Endodermal cell (in vitro differentiated cells): ENCODE measurements around the gene CEP164. TPM values are rescaled to one million over a fixed set of nuclear protein-coding genes. Genes with fewer than 3 reads are reported as not detected.

ENCODE experiments used
- DNase-seq: peaks from one replicate; pipeline ENCODE4 v3.0.0-alpha.2; 2017
- H3K27ac ChIP-seq: 2 replicates; pipeline ENCODE4 v1.5.1; 2013; ENCODE audit warnings: mild to moderate bottlenecking, low read depth, low read length, moderate library complexity
- H3K27me3 ChIP-seq: 2 replicates; pipeline ENCODE4 v1.6.1; 2013; ENCODE audit warnings: mild to moderate bottlenecking, low read length, moderate library complexity; ENCODE audit not compliant: insufficient read depth, control insufficient read depth, poor library complexity, severe bottlenecking
- H3K36me3 ChIP-seq: 2 replicates; pipeline ENCODE4 v1.7.0; 2013; ENCODE audit warnings: mild to moderate bottlenecking, low read length, moderate library complexity; ENCODE audit not compliant: control insufficient read depth, insufficient read depth
- H3K4me1 ChIP-seq: one replicate; pipeline ENCODE4 v1.7.0; 2013; ENCODE audit warnings: low read length; ENCODE audit not compliant: control insufficient read depth, insufficient read depth
- H3K4me3 ChIP-seq: 2 replicates; pipeline ENCODE4 v1.5.1; 2013; ENCODE audit warnings: mild to moderate bottlenecking, low read length, moderate library complexity
- H3K9ac ChIP-seq: 2 replicates; pipeline ENCODE4 v1.6.1; 2013; ENCODE audit warnings: mild to moderate bottlenecking, low read length, moderate library complexity; ENCODE audit not compliant: poor library complexity, severe bottlenecking; ENCODE audit errors: extremely low read depth
- H3K9me3 ChIP-seq: 2 replicates; pipeline ENCODE4 v1.6.1; 2013; ENCODE audit warnings: mild to moderate bottlenecking, low read length, moderate library complexity; ENCODE audit not compliant: control insufficient read depth
- H3K27ac Mint-ChIP-seq: 2 replicates; pipeline ENCODE4 v1.8.0; 2020; ENCODE audit warnings: mixed read lengths
- H3K27me3 Mint-ChIP-seq: 2 replicates; pipeline ENCODE4 v1.8.0; 2021; ENCODE audit warnings: mild to moderate bottlenecking, mixed read lengths; ENCODE audit not compliant: insufficient read depth
- H3K36me3 Mint-ChIP-seq: 2 replicates; pipeline ENCODE4 v1.8.0; 2020; ENCODE audit warnings: low read depth, mixed read lengths
- H3K4me1 Mint-ChIP-seq: 2 replicates; pipeline ENCODE4 v1.8.0; 2020; ENCODE audit warnings: mixed read lengths
- H3K4me3 Mint-ChIP-seq: 2 replicates; pipeline ENCODE4 v1.8.0; 2020; ENCODE audit warnings: mild to moderate bottlenecking, moderate library complexity, mixed read lengths
- H3K9me3 Mint-ChIP-seq: 2 replicates; pipeline ENCODE4 v1.8.0; 2020; ENCODE audit warnings: mild to moderate bottlenecking, mixed read lengths
- WGBS, 2 experiments: methylation state at CpG; one replicate each; pipeline versions ENCODE4 v1.1.5 to v1.1.7; 2013; ENCODE audit warnings: missing lambda C conversion rate in 2 of 2, mixed read lengths in 1 of 2; ENCODE audit not compliant: insufficient coverage in 1 of 2, insufficient read length in 1 of 2; 5-methylcytosine and 5-hydroxymethylcytosine counted together
- total RNA-seq, 2 donors: library from RNA; stranded (reverse); fragmentation: NEBNext Ultra II Directional in 1 of 2; extraction: Animal tissue kit (Norgen Biotek cat#: 25700) in 1 of 2; gene quantifications; 2 replicates in 1 of 2; 3 replicates in 1 of 2; pipeline ENCODE4 v1.2.1, GENCODE V29; 2021
- TF ChIP-seq, protein P1 (sequence below): fragments of 200-600 bp; sonication (generic); conservative IDR thresholded peaks from 2 replicates; pipeline ENCODE4 v1.5.0; 2021; ENCODE audit warnings: antibody characterized with exemption, mild to moderate bottlenecking

CEP164 gene
- total RNA-seq, 2 donors from 2014 or later, result 32.7 to 33.6 TPM

DNA sequence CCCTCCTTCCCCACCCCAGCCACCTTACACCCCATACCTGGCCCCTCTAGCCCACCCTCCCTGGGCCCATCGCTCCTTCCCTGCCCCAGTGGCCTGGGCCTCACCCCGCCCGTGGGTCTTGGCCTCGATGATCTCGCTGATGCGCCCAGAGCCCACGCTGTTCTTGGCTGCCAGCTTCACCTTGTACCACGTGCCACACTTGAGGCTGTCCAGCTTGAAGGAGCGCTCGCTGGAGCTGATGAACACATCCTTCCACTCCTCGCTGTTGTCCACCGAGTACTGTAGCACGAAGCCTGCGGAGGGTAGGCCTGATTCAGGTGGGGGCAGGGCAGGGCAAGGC lies 110.1 kb downstream of the CEP164 start:
- Histone ChIP-seq H3K27me3 (peaks cover 12% of the 10 kb centered on the region), H3K36me3 (no peaks in the 10 kb centered on the region), H3K9ac (no peak overlapping the region), H3K4me1 (no peaks in the 10 kb centered on the region), H3K9me3 (no peaks in the 10 kb centered on the region), H3K4me3 (no peak overlapping the region), H3K27ac (no peak overlapping the region)
- no peak overlapping the region for H3K4me3 Mint-ChIP-seq
- TF ChIP-seq, protein P1, sequence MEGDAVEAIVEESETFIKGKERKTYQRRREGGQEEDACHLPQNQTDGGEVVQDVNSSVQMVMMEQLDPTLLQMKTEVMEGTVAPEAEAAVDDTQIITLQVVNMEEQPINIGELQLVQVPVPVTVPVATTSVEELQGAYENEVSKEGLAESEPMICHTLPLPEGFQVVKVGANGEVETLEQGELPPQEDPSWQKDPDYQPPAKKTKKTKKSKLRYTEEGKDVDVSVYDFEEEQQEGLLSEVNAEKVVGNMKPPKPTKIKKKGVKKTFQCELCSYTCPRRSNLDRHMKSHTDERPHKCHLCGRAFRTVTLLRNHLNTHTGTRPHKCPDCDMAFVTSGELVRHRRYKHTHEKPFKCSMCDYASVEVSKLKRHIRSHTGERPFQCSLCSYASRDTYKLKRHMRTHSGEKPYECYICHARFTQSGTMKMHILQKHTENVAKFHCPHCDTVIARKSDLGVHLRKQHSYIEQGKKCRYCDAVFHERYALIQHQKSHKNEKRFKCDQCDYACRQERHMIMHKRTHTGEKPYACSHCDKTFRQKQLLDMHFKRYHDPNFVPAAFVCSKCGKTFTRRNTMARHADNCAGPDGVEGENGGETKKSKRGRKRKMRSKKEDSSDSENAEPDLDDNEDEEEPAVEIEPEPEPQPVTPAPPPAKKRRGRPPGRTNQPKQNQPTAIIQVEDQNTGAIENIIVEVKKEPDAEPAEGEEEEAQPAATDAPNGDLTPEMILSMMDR, result no peak
- H3K27me3 Mint-ChIP-seq, result peaks cover 23% of the 10 kb centered on the region
- no peaks in the 10 kb centered on the region for H3K36me3 Mint-ChIP-seq
- no peak for DNase-seq
- no peak overlapping the region for H3K27ac Mint-ChIP-seq
- WGBS, 2 experiments, result 90 to 92% methylated on average over 13 to 14 of the region's 14 CpGs
- no peaks in the 10 kb centered on the region for H3K9me3 Mint-ChIP-seq
- peaks cover 2% of the 10 kb centered on the region for H3K4me1 Mint-ChIP-seq

DNA sequence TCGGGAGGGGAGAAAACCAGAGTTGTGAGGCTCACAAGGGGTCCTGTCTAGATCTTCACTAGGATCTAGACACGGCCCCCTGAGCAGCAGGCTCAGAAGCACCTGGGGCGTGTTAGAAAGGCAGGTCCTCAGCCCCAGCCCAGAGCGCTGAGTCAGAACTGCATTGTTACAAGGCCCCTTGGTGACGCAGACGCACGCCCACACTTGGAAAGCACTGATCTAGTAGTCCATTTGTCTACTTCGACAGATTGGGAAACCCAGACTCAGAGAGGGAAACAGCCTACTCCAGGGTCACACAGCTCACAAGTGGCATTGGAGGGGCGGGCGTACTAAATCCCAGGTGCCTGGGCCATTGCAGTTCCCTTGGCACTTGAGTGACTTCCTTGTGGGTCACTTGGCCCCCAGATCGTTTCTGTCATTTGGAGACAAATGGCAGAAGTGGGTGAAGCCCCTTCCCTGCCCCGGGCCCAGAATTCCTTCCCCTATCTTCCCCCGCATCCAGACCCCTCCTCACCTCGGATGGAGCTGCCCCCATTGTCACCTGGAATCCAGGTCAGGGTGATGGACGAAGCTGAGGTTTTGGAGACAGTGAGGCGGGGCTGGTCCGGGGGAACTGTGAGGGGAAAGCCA lies 110.8 kb downstream of the CEP164 start:
- no peak overlapping the region for H3K4me3 Mint-ChIP-seq
- H3K9me3 Mint-ChIP-seq, result no peaks in the 10 kb centered on the region
- H3K4me1 ChIP-seq, result peaks cover 3% of the 10 kb centered on the region
- no peaks in the 10 kb centered on the region for H3K36me3 ChIP-seq
- no peak overlapping the region for H3K27ac Mint-ChIP-seq
- no peak overlapping the region for H3K9ac ChIP-seq
- no peaks in the 10 kb centered on the region for H3K9me3 ChIP-seq
- no peak overlapping the region for H3K4me3 ChIP-seq
- TF ChIP-seq, protein P1, result no peak
- H3K36me3 Mint-ChIP-seq, result no peaks in the 10 kb centered on the region
- H3K27me3 Mint-ChIP-seq, result peaks cover 20% of the 10 kb centered on the region
- peaks cover 2% of the 10 kb centered on the region for H3K4me1 Mint-ChIP-seq
- peaks cover 19% of the 10 kb centered on the region for H3K27me3 ChIP-seq
- H3K27ac ChIP-seq, result no peak overlapping the region
- no peak for DNase-seq
- 90 to 91% methylated on average over 9 to 16 of the region's 17 CpGs for WGBS, 2 experiments

GRCh38 chr11:117439256-117439655 lies 111.6 kb downstream of the CEP164 start:
- no peaks in the 10 kb centered on the region for H3K36me3 Mint-ChIP-seq
- 91 to 95% methylated on average over 7 to 13 of the region's 13 CpGs for WGBS, 2 experiments
- H3K9ac ChIP-seq, result no peak overlapping the region
- no peak overlapping the region for H3K4me3 Mint-ChIP-seq
- no peak overlapping the region for H3K27ac ChIP-seq
- H3K27me3 ChIP-seq, result peaks cover 24% of the 10 kb centered on the region
- peaks cover 9% of the 10 kb centered on the region for H3K4me1 ChIP-seq
- H3K27ac Mint-ChIP-seq, result no peak overlapping the region
- no peak for DNase-seq
- no peak overlapping the region for H3K4me3 ChIP-seq
- H3K9me3 Mint-ChIP-seq, result no peaks in the 10 kb centered on the region
- TF ChIP-seq, protein P1, result no peak
- H3K9me3 ChIP-seq, result no peaks in the 10 kb centered on the region
- H3K27me3 Mint-ChIP-seq, result peaks cover 26% of the 10 kb centered on the region
- no peaks in the 10 kb centered on the region for H3K36me3 ChIP-seq
- H3K4me1 Mint-ChIP-seq, result peaks cover 9% of the 10 kb centered on the region
